ENCODE measurements around the gene USPL1. TPM values are rescaled to one million over a fixed set of nuclear protein-coding genes. Genes with fewer than 3 reads are reported as not detected.

The USPL1 gene
- total and polyA plus RNA-seq, 2 donors from 2014 or later: 6.3 to 18.4 TPM

DNA sequence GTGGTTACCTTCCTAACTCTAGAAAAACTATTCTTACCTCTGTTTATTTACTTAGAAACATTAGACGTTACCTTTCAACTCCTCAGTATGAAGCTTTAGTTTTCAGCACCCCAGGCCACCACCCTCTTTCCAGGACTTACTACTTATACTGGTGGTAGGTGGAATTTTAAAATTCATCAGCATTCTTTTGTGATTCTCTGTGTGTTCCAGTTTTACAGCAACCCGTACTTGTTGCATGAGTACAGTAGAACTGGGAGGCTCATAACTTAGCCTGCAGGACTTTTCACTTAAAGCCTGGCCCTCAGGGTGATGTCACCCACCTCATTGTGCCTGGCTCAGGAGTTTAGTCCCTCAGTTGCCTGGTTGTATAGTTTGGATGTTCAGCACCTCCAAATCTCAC, 68.3 kb downstream of the USPL1 start:
- DNase-seq (no peak), FAIRE-seq (no peak)
- no peaks in the 10 kb centered on the region for H3K4me1 ChIP-seq (ENCODE audit: control insufficient read depth in 2 of 3, insufficient read depth in 2 of 3, low read depth in 1 of 3, low read length in 3 of 3)
- intact Hi-C loops (cut with DNase I): no loop called here
- H3K27ac ChIP-seq (ENCODE audit: low read depth in 2 of 2, low read length in 2 of 2): no peak overlapping the region
- no peaks in the 10 kb centered on the region for H3K27me3 ChIP-seq (ENCODE audit: control insufficient read depth, insufficient read depth, low read length)
- H3K9ac ChIP-seq (ENCODE audit: low read length in 3 of 3): no peak overlapping the region
- TF ChIP-seq, protein P1, sequence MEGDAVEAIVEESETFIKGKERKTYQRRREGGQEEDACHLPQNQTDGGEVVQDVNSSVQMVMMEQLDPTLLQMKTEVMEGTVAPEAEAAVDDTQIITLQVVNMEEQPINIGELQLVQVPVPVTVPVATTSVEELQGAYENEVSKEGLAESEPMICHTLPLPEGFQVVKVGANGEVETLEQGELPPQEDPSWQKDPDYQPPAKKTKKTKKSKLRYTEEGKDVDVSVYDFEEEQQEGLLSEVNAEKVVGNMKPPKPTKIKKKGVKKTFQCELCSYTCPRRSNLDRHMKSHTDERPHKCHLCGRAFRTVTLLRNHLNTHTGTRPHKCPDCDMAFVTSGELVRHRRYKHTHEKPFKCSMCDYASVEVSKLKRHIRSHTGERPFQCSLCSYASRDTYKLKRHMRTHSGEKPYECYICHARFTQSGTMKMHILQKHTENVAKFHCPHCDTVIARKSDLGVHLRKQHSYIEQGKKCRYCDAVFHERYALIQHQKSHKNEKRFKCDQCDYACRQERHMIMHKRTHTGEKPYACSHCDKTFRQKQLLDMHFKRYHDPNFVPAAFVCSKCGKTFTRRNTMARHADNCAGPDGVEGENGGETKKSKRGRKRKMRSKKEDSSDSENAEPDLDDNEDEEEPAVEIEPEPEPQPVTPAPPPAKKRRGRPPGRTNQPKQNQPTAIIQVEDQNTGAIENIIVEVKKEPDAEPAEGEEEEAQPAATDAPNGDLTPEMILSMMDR (IDR thresholded peaks at IDR 0.05; ENCODE audit: borderline replicate concordance, extremely low read depth, insufficient read depth): no peak
- no peaks in the 10 kb centered on the region for H3K36me3 ChIP-seq (ENCODE audit: control insufficient read depth in 2 of 3, insufficient read depth in 3 of 3, low read length in 3 of 3)
- H3K9me3 ChIP-seq (ENCODE audit: control insufficient read depth in 2 of 3, insufficient read depth in 1 of 3, low read length in 3 of 3): no peaks in the 10 kb centered on the region
- H3K4me3 ChIP-seq (ENCODE audit: low read length in 3 of 3): no peak overlapping the region

DNA sequence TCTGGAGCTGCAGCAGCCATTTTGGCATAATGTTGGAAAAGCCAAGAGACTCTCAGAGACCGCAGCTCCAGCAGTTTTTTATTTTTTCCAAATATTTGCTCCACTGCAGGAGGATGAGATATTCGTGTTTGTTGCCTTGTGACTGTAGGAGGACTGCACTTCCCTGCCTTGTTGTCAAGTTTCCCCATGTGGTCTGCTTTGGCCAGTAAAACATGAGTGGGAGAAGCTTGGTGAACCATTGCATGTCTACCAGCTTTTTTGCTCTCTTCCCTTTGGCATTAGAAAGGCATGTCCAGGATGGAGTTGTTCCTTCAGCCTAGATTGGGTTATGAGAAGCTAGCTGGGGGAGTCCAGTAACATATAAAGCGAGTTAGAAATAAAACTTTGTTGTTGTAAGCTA, 69.9 kb downstream of the USPL1 start:
- DNase-seq: no peak
- H3K9ac ChIP-seq (ENCODE audit: low read length in 3 of 3): no peak overlapping the region
- no peaks in the 10 kb centered on the region for H3K36me3 ChIP-seq (ENCODE audit: control insufficient read depth in 2 of 3, insufficient read depth in 3 of 3, low read length in 3 of 3)
- intact Hi-C loops (cut with DNase I): no loop called here
- H3K27ac ChIP-seq (ENCODE audit: low read depth in 2 of 2, low read length in 2 of 2): no peak overlapping the region
- H3K27me3 ChIP-seq (ENCODE audit: control insufficient read depth, insufficient read depth, low read length): no peaks in the 10 kb centered on the region
- no peaks in the 10 kb centered on the region for H3K4me1 ChIP-seq (ENCODE audit: control insufficient read depth in 2 of 3, insufficient read depth in 2 of 3, low read depth in 1 of 3, low read length in 3 of 3)
- TF ChIP-seq, protein P1 (IDR thresholded peaks at IDR 0.05; ENCODE audit: borderline replicate concordance, extremely low read depth, insufficient read depth): no peak
- no peaks in the 10 kb centered on the region for H3K9me3 ChIP-seq (ENCODE audit: control insufficient read depth in 2 of 3, insufficient read depth in 1 of 3, low read length in 3 of 3)
- H3K4me3 ChIP-seq (ENCODE audit: low read length in 3 of 3): no peak overlapping the region
- FAIRE-seq: no peak

DNA sequence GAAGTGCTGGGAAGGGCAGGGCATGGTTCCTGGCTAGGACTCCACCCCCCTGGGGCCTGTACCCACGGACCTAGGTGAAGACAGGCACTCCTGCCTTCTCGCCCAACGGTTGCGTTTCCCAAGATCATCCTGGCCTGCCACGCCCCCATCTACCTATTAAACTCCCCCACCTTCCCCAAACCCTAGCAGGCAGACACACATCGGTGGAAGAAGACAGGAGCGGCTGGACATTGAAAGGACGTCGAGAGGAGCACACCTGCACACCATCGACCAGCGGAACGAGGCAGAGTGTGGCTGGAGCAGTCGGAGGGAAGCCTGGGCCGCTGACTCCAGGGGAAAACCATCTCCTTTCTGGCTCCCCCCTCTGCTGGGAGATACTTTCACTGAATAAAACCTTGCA, 72.0 kb downstream of the USPL1 start:
- Histone ChIP-seq H3K4me1 (ENCODE audit: control insufficient read depth in 2 of 3, insufficient read depth in 2 of 3, low read depth in 1 of 3, low read length in 3 of 3) (no peaks in the 10 kb centered on the region), H3K27ac (ENCODE audit: low read depth in 2 of 2, low read length in 2 of 2) (peak overlapping the region in 1 of 2 donors; percentile 1), H3K27me3 (ENCODE audit: control insufficient read depth, insufficient read depth, low read length) (no peaks in the 10 kb centered on the region), H3K36me3 (ENCODE audit: control insufficient read depth in 2 of 3, insufficient read depth in 3 of 3, low read length in 3 of 3) (no peaks in the 10 kb centered on the region), H3K9me3 (ENCODE audit: control insufficient read depth in 2 of 3, insufficient read depth in 1 of 3, low read length in 3 of 3) (no peaks in the 10 kb centered on the region), H3K4me3 (ENCODE audit: low read length in 3 of 3) (no peak overlapping the region), H3K9ac (ENCODE audit: low read length in 3 of 3) (no peak overlapping the region)
- TF ChIP-seq, protein P1 (IDR thresholded peaks at IDR 0.05; ENCODE audit: borderline replicate concordance, extremely low read depth, insufficient read depth): no peak
- DNase-seq (no peak), FAIRE-seq (no peak)
- intact Hi-C loops (cut with DNase I): no loop called here
